H9 (cell line): Measurements from ENCODE around the gene ZNF844. TPM values are rescaled to one million over a fixed set of nuclear protein-coding genes. Genes with fewer than 3 reads are reported as not detected.

ENCODE experiments used
- DNase-seq: peaks from one replicate; pipeline ENCODE4 v3.0.0-alpha.2; 2017
- H2AFZ ChIP-seq: one replicate; pipeline ENCODE4 v1.6.1; 2013; ENCODE audit warnings: mild to moderate bottlenecking, low read length, control low read depth, moderate library complexity
- H2AK5ac ChIP-seq: 2 replicates; pipeline ENCODE4 v1.6.1; 2013; ENCODE audit warnings: low read length, control low read depth, mixed read lengths; ENCODE audit not compliant: insufficient read length
- H2BK120ac ChIP-seq: one replicate; pipeline ENCODE4 v1.6.1; 2013; ENCODE audit warnings: low read depth, mild to moderate bottlenecking, low read length, control low read depth, inconsistent platforms; ENCODE audit not compliant: poor library complexity, severe bottlenecking
- H2BK12ac ChIP-seq: 2 replicates; pipeline ENCODE4 v1.6.1; 2013; ENCODE audit warnings: low read length, control low read depth, mixed read lengths, low read depth; ENCODE audit not compliant: insufficient read length
- H2BK15ac ChIP-seq: 2 replicates; pipeline ENCODE4 v1.6.1; 2013; ENCODE audit warnings: low read depth, low read length, control low read depth
- H2BK20ac ChIP-seq: one replicate; pipeline ENCODE4 v1.6.1; 2013; ENCODE audit warnings: low read depth, mild to moderate bottlenecking, low read length, control low read depth, inconsistent platforms; ENCODE audit not compliant: poor library complexity, severe bottlenecking
- H2BK5ac ChIP-seq: 2 replicates; pipeline ENCODE4 v1.6.1; 2013; ENCODE audit warnings: low read length, control low read depth, mixed read lengths; ENCODE audit not compliant: insufficient read length
- H3K14ac ChIP-seq: 2 replicates; pipeline ENCODE4 v1.6.1; 2013; ENCODE audit warnings: low read length, control low read depth; ENCODE audit not compliant: insufficient read depth
- H3K18ac ChIP-seq: 2 replicates; pipeline ENCODE4 v1.6.1; 2013; ENCODE audit warnings: low read depth, mild to moderate bottlenecking, mixed read lengths, low read length, control low read depth; ENCODE audit not compliant: insufficient read length
- H3K23ac ChIP-seq: 2 replicates; pipeline ENCODE4 v1.6.1; 2013; ENCODE audit warnings: low read length, control low read depth, mixed read lengths, low read depth; ENCODE audit not compliant: insufficient read length
- H3K23me2 ChIP-seq: 2 replicates; pipeline ENCODE4 v1.6.1; 2013; ENCODE audit warnings: low read depth, mild to moderate bottlenecking, mixed read lengths, low read length, control low read depth; ENCODE audit not compliant: insufficient read length, poor library complexity, severe bottlenecking
- H3K27ac ChIP-seq: 2 replicates; pipeline ENCODE4 v1.5.1; 2013; ENCODE audit warnings: low read length, control low read depth, mixed read lengths, low read depth; ENCODE audit not compliant: insufficient read length
- H3K27me3 ChIP-seq: 2 replicates; pipeline ENCODE4 v1.6.1; 2013; ENCODE audit warnings: low read length, control low read depth, inconsistent platforms; ENCODE audit not compliant: insufficient read depth
- H3K4ac ChIP-seq: 2 replicates; pipeline ENCODE4 v1.6.1; 2013; ENCODE audit warnings: low read depth, mild to moderate bottlenecking, control low read depth, inconsistent platforms, low read length, moderate library complexity
- H3K4me1 ChIP-seq: 2 replicates; pipeline ENCODE4 v1.6.1; 2013; ENCODE audit warnings: low read length, control low read depth, inconsistent platforms; ENCODE audit not compliant: insufficient read depth
- H3K4me2 ChIP-seq: 2 replicates; pipeline ENCODE4 v1.6.1; 2013; ENCODE audit warnings: low read length, control low read depth, mixed read lengths; ENCODE audit not compliant: insufficient read length, insufficient read depth
- H3K56ac ChIP-seq: 2 replicates; pipeline ENCODE4 v1.6.1; 2013; ENCODE audit warnings: low read depth, mild to moderate bottlenecking, mixed read lengths, low read length, control low read depth; ENCODE audit not compliant: insufficient read length
- H3K79me1 ChIP-seq: 2 replicates; pipeline ENCODE4 v1.6.1; 2013; ENCODE audit warnings: low read depth, mild to moderate bottlenecking, moderate library complexity, low read length, control low read depth, inconsistent platforms; ENCODE audit not compliant: insufficient read depth, poor library complexity, severe bottlenecking
- H3K79me2 ChIP-seq: 2 replicates; pipeline ENCODE4 v1.6.1; 2013; ENCODE audit warnings: low read length, control low read depth, inconsistent platforms; ENCODE audit not compliant: insufficient read depth
- H3K9ac ChIP-seq: 2 replicates; pipeline ENCODE4 v1.6.1; 2013; ENCODE audit warnings: low read length, control low read depth, mixed read lengths; ENCODE audit not compliant: insufficient read length; ENCODE audit errors: extremely low read depth
- H3K9me3 ChIP-seq: one replicate; pipeline ENCODE4 v1.6.1; 2013; ENCODE audit warnings: low read depth, low read length, inconsistent platforms; ENCODE audit not compliant: control insufficient read depth
- H3T11ph ChIP-seq: one replicate; pipeline ENCODE4 v1.6.1; 2013; ENCODE audit warnings: mild to moderate bottlenecking, low read length, control low read depth, inconsistent platforms
- H4K20me1 ChIP-seq: one replicate; pipeline ENCODE4 v1.6.1; 2013; ENCODE audit not compliant: control insufficient read depth, insufficient read length, insufficient read depth
- H4K5ac ChIP-seq: 2 replicates; pipeline ENCODE4 v1.6.1; 2013; ENCODE audit warnings: low read depth, mild to moderate bottlenecking, mixed read lengths, low read length, control low read depth; ENCODE audit not compliant: insufficient read length
- H4K8ac ChIP-seq: replicated peaks from 2 replicates; pipeline ENCODE4 v1.6.1; 2013; ENCODE audit warnings: low read length, control low read depth, mixed read lengths, low read depth; ENCODE audit not compliant: insufficient read length
- H4K91ac ChIP-seq: 2 replicates; pipeline ENCODE4 v1.6.1; 2013; ENCODE audit warnings: low read depth, mild to moderate bottlenecking, moderate library complexity, mixed read lengths, low read length, control low read depth; ENCODE audit not compliant: insufficient read length
- H3K27ac Mint-ChIP-seq, 3 experiments: 2 replicates in 2 of 3; 3 replicates in 1 of 3; pipeline ENCODE4 v1.8.0; 2020 to 2021; ENCODE audit warnings: mixed read lengths in 3 of 3, mild to moderate bottlenecking in 1 of 3, moderate library complexity in 1 of 3
- H3K27me3 Mint-ChIP-seq: 2 replicates; pipeline ENCODE4 v1.8.0; 2021; ENCODE audit warnings: low read depth, mild to moderate bottlenecking, moderate library complexity, mixed read lengths
- H3K36me3 Mint-ChIP-seq, 3 experiments: 2 replicates in 2 of 3; 3 replicates in 1 of 3; pipeline ENCODE4 v1.8.0; 2020 to 2021; ENCODE audit warnings: low read depth in 3 of 3, mixed read lengths in 3 of 3; ENCODE audit not compliant: insufficient read depth in 1 of 3
- H3K4me1 Mint-ChIP-seq, 2 experiments: 2 replicates each; pipeline ENCODE4 v1.8.0; 2020; ENCODE audit warnings: mixed read lengths in 2 of 2
- H3K4me3 Mint-ChIP-seq, 2 experiments: 2 replicates in 1 of 2; 3 replicates in 1 of 2; pipeline ENCODE4 v1.8.0; 2020 to 2021; ENCODE audit warnings: mild to moderate bottlenecking in 2 of 2, mixed read lengths in 2 of 2, moderate library complexity in 1 of 2
- H3K9me3 Mint-ChIP-seq, 2 experiments: 2 replicates in 1 of 2; 3 replicates in 1 of 2; pipeline ENCODE4 v1.8.0; 2020; ENCODE audit warnings: mild to moderate bottlenecking in 2 of 2, mixed read lengths in 2 of 2, moderate library complexity in 1 of 2
- WGBS: extraction: QIAGEN DNeasy Blood & Tissue Kit; methylation state at CpG from one replicate; pipeline ENCODE4 v1.1.7; 2013; ENCODE audit warnings: missing lambda C conversion rate, low lambda C conversion rate, mixed read lengths; ENCODE audit not compliant: insufficient read length; ENCODE audit errors: extremely low coverage; 5-methylcytosine and 5-hydroxymethylcytosine counted together
- total RNA-seq: library from RNA; stranded (reverse); gene quantifications from 2 replicates; pipeline ENCODE4 v1.2.1, GENCODE V29; 2021
- TF ChIP-seq, protein P1 (sequence below): fragments of 200-600 bp; sonication (generic); conservative IDR thresholded peaks from 3 replicates; pipeline ENCODE4 v1.8.0; 2021; ENCODE audit warnings: antibody characterized with exemption, mild to moderate bottlenecking

Gene ZNF844
- total RNA-seq, 1 experiment from 2014 or later = 10.0 TPM

DNA sequence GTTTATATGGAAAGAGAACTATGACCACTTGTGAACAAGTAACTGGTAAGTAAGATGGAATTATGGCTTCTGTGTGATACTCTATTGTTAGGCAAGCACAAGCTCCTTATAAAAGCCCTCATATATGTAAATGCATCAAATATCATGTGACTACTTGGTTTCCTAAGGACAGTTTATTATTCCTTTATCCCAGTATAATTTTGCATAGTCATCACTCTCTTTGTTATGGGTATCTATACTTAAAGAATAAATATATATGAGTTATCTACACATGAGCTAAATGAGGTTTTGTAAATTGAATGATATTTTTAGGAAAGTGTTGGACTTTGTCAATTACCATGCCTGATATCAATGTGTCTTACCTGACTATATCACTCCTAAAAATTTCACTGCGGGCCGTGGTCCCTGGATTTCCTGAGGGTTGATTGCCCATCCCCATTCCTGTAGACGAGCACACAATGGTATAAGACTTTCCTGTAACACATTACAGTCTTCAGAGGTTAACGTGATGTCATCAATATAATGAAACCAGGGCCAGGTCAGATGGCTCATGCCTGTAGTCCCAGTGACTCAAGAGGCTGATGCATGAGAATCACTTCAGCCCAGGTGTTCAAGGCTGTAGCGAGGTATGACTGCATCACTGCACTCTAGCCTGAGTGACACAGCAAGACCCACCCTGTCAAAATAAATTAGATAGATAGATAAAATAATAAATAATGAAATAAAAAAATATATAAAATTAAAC is 20.7 kb downstream of the ZNF844 start:
- no peak for DNase-seq
- H2BK120ac ChIP-seq = no peak overlapping the region
- Mint-ChIP-seq H3K36me3 (peaks cover 20 to 28% (median 26%) of the 10 kb centered on the region in 3 experiments), H3K27ac (no peak overlapping the region), H3K27me3 (no peaks in the 10 kb centered on the region; the same call in 1 of the 2 replicates), H3K9me3 (peaks cover 25 to 39% of the 10 kb centered on the region in 2 experiments), H3K4me1 (no peaks in the 10 kb centered on the region), H3K4me3 (no peak overlapping the region)
- H4K5ac ChIP-seq = no peak overlapping the region
- no peak overlapping the region for H2BK20ac ChIP-seq
- H2AK5ac ChIP-seq = no peak overlapping the region
- no peak overlapping the region for H4K91ac ChIP-seq
- H3K4ac ChIP-seq = no peak overlapping the region
- peaks cover 4% of the 10 kb centered on the region for H3K9me3 ChIP-seq
- H3K14ac ChIP-seq = no peak overlapping the region
- no CpG with 5 or more reads among the region's 5 CpGs for WGBS
- no peak overlapping the region for H2BK15ac ChIP-seq
- H3K79me2 ChIP-seq = no peaks in the 10 kb centered on the region
- no peak overlapping the region for H2AFZ ChIP-seq
- no peak overlapping the region for H3K27ac ChIP-seq
- H4K20me1 ChIP-seq = no peaks in the 10 kb centered on the region
- H3K23me2 ChIP-seq = no peaks in the 10 kb centered on the region
- no peaks in the 10 kb centered on the region for H3K79me1 ChIP-seq
- no peak overlapping the region for H3T11ph ChIP-seq
- no peak overlapping the region for H4K8ac ChIP-seq
- H3K9ac ChIP-seq = no peak overlapping the region
- no peak overlapping the region for H3K23ac ChIP-seq
- TF ChIP-seq, protein P1, sequence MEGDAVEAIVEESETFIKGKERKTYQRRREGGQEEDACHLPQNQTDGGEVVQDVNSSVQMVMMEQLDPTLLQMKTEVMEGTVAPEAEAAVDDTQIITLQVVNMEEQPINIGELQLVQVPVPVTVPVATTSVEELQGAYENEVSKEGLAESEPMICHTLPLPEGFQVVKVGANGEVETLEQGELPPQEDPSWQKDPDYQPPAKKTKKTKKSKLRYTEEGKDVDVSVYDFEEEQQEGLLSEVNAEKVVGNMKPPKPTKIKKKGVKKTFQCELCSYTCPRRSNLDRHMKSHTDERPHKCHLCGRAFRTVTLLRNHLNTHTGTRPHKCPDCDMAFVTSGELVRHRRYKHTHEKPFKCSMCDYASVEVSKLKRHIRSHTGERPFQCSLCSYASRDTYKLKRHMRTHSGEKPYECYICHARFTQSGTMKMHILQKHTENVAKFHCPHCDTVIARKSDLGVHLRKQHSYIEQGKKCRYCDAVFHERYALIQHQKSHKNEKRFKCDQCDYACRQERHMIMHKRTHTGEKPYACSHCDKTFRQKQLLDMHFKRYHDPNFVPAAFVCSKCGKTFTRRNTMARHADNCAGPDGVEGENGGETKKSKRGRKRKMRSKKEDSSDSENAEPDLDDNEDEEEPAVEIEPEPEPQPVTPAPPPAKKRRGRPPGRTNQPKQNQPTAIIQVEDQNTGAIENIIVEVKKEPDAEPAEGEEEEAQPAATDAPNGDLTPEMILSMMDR = no peak
- no peaks in the 10 kb centered on the region for H3K27me3 ChIP-seq
- H2BK12ac ChIP-seq = no peak overlapping the region
- H3K18ac ChIP-seq = no peak overlapping the region
- H2BK5ac ChIP-seq = no peak overlapping the region
- no peak overlapping the region for H3K4me2 ChIP-seq
- no peaks in the 10 kb centered on the region for H3K4me1 ChIP-seq
- H3K56ac ChIP-seq = no peak overlapping the region
